CD4-positive, alpha-beta T cell (primary cell): ENCODE data around the gene ZBTB5. TPM values are rescaled to one million over a fixed set of nuclear protein-coding genes. Genes with fewer than 3 reads are reported as not detected.
A peak's percentile ranks its signal among the peaks of the same experiment; 100 is the strongest.

Source experiments
- ATAC-seq: fragments of 200-7000 bp; cut with Tn5 transposase; one replicate; pipeline ENCODE4 v1.10.0; 2022; ENCODE audit warnings: mild to moderate bottlenecking; ENCODE audit not compliant: poor library complexity
- CTCF ChIA-PET: fragments of 350-600 bp; sonication (Branson Sonifier 250); formaldehyde crosslinking; loops from one replicate; lab custom pipeline; 2021; ENCODE audit warnings: antibody characterized with exemption, inconsistent platforms; lab: Charles Lee
- POLR2A ChIA-PET: fragments of 350-600 bp; sonication (Branson Sonifier 250); formaldehyde crosslinking; loops from one replicate; lab custom pipeline; 2021; ENCODE audit warnings: antibody characterized with exemption, inconsistent platforms; lab: Charles Lee
- DNase-seq, 14 experiments: peaks; one replicate each; pipeline ENCODE4 v3.0.0-alpha.2; 2013 to 2020; ENCODE audit warnings: mixed read lengths in 2 of 14
- H3K27ac ChIP-seq, 2 donors: one replicate each; pipeline versions ENCODE4 v1.5.1 to v1.7.0; 2013; ENCODE audit warnings: low read length in 2 of 2, low read depth in 1 of 2, mild to moderate bottlenecking in 1 of 2
- H3K27me3 ChIP-seq, 2 experiments: 1 replicate in 1 of 2; 2 replicates in 1 of 2; pipeline versions ENCODE4 v1.6.1 to v1.7.0; 2013; ENCODE audit warnings: low read length in 2 of 2, control low read depth in 1 of 2, mild to moderate bottlenecking in 1 of 2, moderate library complexity in 1 of 2; ENCODE audit not compliant: insufficient read depth in 2 of 2, control insufficient read depth in 1 of 2
- H3K36me3 ChIP-seq: one replicate; pipeline ENCODE4 v1.6.1; 2013; ENCODE audit warnings: low read length, control low read depth; ENCODE audit not compliant: insufficient read depth
- H3K4me1 ChIP-seq: one replicate; pipeline ENCODE4 v1.6.1; 2013; ENCODE audit warnings: low read length, control low read depth; ENCODE audit not compliant: insufficient read depth
- H3K4me3 ChIP-seq: one replicate; pipeline ENCODE4 v1.5.1; 2013; ENCODE audit warnings: mild to moderate bottlenecking, low read length, moderate library complexity
- H3K9me3 ChIP-seq, 2 experiments: 1 replicate in 1 of 2; 2 replicates in 1 of 2; pipeline versions ENCODE4 v1.6.1 to v1.7.0; 2013; ENCODE audit warnings: low read length in 2 of 2, mild to moderate bottlenecking in 2 of 2, control low read depth in 1 of 2, moderate library complexity in 1 of 2; ENCODE audit not compliant: control insufficient read depth in 1 of 2, insufficient read depth in 1 of 2
- H3K27ac Mint-ChIP-seq: one replicate; pipeline ENCODE4 v1.8.0; 2020; ENCODE audit warnings: mixed read lengths
- H3K27me3 Mint-ChIP-seq: one replicate; pipeline ENCODE4 v1.8.0; 2021; ENCODE audit warnings: mixed read lengths
- H3K36me3 Mint-ChIP-seq: one replicate; pipeline ENCODE4 v1.8.0; 2021; ENCODE audit warnings: low read depth, mixed read lengths
- H3K4me1 Mint-ChIP-seq: one replicate; pipeline ENCODE4 v1.8.0; 2021; ENCODE audit warnings: low read depth, mixed read lengths
- H3K4me3 Mint-ChIP-seq: one replicate; pipeline ENCODE4 v1.8.0; 2020; ENCODE audit warnings: mild to moderate bottlenecking, mixed read lengths
- H3K9me3 Mint-ChIP-seq: one replicate; pipeline ENCODE4 v1.8.0; 2020; ENCODE audit warnings: mixed read lengths
- intact Hi-C, 2 experiments: fragments of 100-400 bp; cut with DNase I in 1 of 2; cut with micrococcal nuclease in 1 of 2; formaldehyde crosslinking; loops; one replicate each; pipeline versions ENCODE4 v1.15.1 to v1.9.0; 2023 to 2025; cut with DNase I, micrococcal nuclease
- total RNA-seq, 174 experiments: library from RNA in 2 of 174; stranded (reverse) in 2 of 174; gene quantifications; one replicate each; pipeline ENCODE4 v1.2.3 and lab custom pipeline; 2021 to 2026
- TF ChIP-seq, protein P1 (sequence below): fragments of 200-600 bp; IDR thresholded peaks from one replicate; pipeline ENCODE4 v1.8.0; 2022; ENCODE audit warnings: antibody characterized with exemption, mild to moderate bottlenecking

Gene ZBTB5
- total RNA-seq, 2 experiments from 2014 or later: 21.3 to 22.0 TPM

DNA sequence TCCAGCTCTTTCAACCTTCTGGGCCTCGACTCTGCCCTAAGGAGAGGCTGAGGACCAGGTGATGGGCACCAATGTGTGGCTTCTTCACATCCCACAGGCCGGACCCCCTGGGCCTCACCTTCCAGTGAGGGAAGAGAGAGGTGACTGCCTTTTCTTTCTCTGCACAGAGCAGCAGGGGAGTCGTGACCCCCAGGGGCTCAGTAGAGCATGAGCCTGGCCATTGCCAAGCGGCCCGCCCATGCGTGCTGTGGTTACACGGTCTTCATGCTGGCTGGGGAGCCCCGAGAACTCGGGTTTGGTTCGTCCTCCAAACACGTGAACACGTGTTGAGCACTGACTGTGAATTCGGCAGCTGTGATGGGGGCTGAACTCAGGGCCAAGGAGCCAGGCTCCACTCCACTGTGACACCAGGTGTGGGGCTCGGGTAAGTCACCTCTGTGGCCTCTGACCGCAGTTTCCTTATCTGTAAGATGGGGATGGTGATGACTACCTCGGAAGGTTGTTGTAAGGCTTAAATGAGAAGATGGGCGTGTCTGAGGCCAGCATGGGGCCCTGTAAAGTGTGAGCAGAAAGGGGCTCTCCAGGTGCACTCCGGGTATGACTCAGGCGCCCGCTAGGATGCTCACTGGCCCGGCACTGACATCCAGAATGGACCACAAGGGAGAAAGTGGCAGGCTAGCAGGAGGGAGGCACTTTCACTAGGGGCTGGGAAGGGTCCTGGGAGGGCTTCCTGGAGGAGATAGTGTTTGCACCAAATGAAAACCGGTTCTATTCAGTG lies 56.1 kb downstream of the ZBTB5 start:
- Mint-ChIP-seq H3K9me3 (no peaks in the 10 kb centered on the region), H3K4me1 (peaks cover 7% of the 10 kb centered on the region), H3K4me3 (peak overlapping the region; percentile 34), H3K27ac (peak overlapping the region; percentile 69), H3K27me3 (no peaks in the 10 kb centered on the region), H3K36me3 (no peaks in the 10 kb centered on the region)
- Histone ChIP-seq H3K36me3 (no peaks in the 10 kb centered on the region), H3K4me1 (peaks cover 20% of the 10 kb centered on the region), H3K9me3 (no peaks in the 10 kb centered on the region), H3K4me3 (no peak overlapping the region), H3K27me3 (no peaks in the 10 kb centered on the region), H3K27ac (no peak overlapping the region)
- peak; percentile 91 for ATAC-seq
- ChIA-PET CTCF (no interaction called here), POLR2A (no interaction called here)
- intact Hi-C loops: no loop called here
- peak; percentile 32 to 90 (median 48) for DNase-seq
- TF ChIP-seq, protein P1, sequence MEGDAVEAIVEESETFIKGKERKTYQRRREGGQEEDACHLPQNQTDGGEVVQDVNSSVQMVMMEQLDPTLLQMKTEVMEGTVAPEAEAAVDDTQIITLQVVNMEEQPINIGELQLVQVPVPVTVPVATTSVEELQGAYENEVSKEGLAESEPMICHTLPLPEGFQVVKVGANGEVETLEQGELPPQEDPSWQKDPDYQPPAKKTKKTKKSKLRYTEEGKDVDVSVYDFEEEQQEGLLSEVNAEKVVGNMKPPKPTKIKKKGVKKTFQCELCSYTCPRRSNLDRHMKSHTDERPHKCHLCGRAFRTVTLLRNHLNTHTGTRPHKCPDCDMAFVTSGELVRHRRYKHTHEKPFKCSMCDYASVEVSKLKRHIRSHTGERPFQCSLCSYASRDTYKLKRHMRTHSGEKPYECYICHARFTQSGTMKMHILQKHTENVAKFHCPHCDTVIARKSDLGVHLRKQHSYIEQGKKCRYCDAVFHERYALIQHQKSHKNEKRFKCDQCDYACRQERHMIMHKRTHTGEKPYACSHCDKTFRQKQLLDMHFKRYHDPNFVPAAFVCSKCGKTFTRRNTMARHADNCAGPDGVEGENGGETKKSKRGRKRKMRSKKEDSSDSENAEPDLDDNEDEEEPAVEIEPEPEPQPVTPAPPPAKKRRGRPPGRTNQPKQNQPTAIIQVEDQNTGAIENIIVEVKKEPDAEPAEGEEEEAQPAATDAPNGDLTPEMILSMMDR: no peak

DNA sequence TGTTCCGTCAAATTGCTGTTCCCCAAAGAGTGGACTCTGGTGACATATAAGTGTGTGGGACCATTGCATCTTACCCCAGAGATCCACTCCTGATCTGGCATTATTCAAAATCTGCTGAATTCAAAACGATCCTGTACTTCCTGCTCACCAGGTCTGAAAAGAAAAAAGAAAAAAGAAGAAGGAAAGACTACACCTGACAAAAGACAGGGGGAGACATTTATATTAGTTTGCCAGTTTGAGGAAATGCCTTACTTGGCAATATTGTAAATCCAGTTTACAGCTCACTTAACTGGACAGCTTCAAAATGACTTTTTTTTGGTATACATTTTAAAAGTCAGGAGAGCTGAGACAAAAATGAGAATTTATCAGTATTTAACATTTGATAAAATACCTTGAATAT lies 57.8 kb downstream of the ZBTB5 start:
- Histone ChIP-seq H3K4me3 (no peak overlapping the region), H3K27me3 (no peaks in the 10 kb centered on the region), H3K9me3 (no peaks in the 10 kb centered on the region), H3K36me3 (no peaks in the 10 kb centered on the region), H3K27ac (no peak overlapping the region), H3K4me1 (peaks cover 20% of the 10 kb centered on the region)
- peaks cover 7% of the 10 kb centered on the region for H3K4me1 Mint-ChIP-seq
- H3K36me3 Mint-ChIP-seq: no peaks in the 10 kb centered on the region
- DNase-seq: peak in 1 of 14 experiments; percentile 37
- H3K9me3 Mint-ChIP-seq: no peaks in the 10 kb centered on the region
- ChIA-PET CTCF (interaction anchor here (0.6 kb wide), 1 partner anchor 389 kb away, joined by 3 read pairs; no protein-coding TSS in a partner anchor), POLR2A (no interaction called here)
- H3K27me3 Mint-ChIP-seq: no peaks in the 10 kb centered on the region
- H3K27ac Mint-ChIP-seq: no peak overlapping the region
- TF ChIP-seq, protein P1: no peak
- no peak for ATAC-seq
- H3K4me3 Mint-ChIP-seq: no peak overlapping the region
- intact Hi-C loops: no loop called here

DNA sequence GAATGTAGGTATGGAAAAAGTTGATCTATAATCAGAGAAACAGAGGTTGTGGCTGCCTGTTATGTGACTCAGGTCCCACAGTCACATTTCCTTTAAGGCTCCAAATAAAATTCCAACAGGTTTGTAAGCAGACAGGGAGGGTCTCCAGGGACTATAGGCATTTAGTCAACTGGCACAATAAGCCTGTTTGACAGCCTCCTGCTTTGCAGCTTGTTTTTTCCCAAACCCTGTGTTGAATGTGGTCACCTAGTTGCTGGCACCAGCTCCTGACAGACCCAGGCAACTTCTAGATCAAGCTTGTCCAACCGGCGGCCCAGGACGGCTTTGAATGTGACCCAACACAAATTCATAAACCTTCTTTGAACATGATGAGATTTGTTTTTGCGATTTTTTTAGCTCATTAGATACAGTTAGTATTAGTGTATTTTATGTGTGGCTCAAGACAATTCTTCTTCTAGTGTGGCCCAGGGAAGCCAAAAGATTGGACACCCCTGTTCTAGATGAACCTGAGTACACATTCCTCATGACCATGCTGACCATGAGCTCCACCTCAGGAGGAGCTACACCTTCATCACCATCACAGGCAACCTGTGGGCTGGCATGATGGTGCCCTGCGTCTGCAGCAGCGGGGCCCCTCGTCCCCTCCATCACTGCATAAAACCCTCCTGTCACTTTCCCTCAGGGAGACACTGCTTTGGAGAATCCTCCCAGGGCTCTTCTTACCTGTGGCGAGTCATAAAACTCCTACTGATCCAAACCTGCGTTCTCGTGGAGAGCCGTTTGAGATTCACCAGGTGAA lies 58.4 kb downstream of the ZBTB5 start:
- ATAC-seq: no peak
- no peaks in the 10 kb centered on the region for H3K36me3 Mint-ChIP-seq

More for the DNA sequence above, 58.4 kb downstream of the ZBTB5 start:
- H3K27ac Mint-ChIP-seq: no peak overlapping the region
- ChIA-PET POLR2A (no interaction called here), CTCF (interaction anchor here (0.6 kb wide), 1 partner anchor 388 kb away, joined by 3 read pairs; no protein-coding TSS in a partner anchor)
- no peak for DNase-seq
- peaks cover 7% of the 10 kb centered on the region for H3K4me1 Mint-ChIP-seq
- Histone ChIP-seq H3K4me3 (no peak overlapping the region), H3K36me3 (no peaks in the 10 kb centered on the region), H3K27ac (no peak overlapping the region), H3K4me1 (peaks cover 20% of the 10 kb centered on the region), H3K27me3 (no peaks in the 10 kb centered on the region), H3K9me3 (no peaks in the 10 kb centered on the region)
- H3K27me3 Mint-ChIP-seq: no peaks in the 10 kb centered on the region
- intact Hi-C loops: no loop called here
- H3K4me3 Mint-ChIP-seq: no peak overlapping the region
- TF ChIP-seq, protein P1: no peak
- H3K9me3 Mint-ChIP-seq: no peaks in the 10 kb centered on the region
